HuH-7 (cell line): ENCODE results near the gene SPEG.

Source experiments
- DNase-seq: peaks from one replicate; pipeline ENCODE4 v3.0.0; 2011; ENCODE audit warnings: low spot score

SPEG gene

DNA sequence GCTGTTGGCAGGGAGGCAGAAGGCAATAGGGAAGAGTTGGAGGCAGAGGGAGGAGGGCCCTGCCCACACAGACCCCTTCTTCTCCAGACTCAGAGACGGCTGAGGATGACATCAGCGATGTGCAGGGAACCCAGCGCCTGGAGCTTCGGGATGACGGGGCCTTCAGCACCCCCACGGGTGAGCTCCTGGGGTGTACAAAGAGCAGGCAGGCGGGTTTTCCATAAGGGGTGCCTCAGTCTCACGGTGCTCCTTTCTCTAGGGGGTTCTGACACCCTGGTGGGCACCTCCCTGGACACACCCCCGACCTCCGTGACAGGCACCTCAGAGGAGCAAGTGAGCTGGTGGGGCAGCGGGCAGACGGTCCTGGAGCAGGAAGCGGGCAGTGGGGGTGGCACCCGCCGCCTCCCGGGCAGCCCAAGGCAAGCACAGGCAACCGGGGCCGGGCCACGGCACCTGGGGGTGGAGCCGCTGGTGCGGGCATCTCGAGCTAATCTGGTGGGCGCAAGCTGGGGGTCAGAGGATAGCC, 10.0 kb downstream of the SPEG start:
- no peak for DNase-seq

DNA sequence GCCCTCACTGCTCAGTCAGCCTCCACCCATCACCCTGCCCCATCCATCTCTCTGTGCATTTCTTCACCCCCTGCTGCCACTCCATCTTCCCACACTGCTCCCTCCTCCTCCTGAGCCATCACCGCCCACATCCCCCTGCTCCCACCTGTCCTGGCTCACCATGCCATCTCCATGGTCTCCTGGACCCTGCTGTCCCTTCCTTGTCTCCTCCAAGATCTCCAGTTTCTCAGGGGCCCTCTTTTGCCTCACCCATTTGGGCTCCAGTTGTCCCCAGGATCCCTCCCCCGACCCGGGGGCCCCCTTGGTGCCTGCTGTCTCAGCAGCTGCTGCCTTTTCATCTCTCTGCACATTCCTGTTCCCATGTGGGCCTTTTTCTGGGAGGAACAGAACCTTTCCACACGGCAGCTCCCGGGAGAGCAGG, 10.6 kb downstream of the SPEG start:
- DNase-seq = no peak

DNA sequence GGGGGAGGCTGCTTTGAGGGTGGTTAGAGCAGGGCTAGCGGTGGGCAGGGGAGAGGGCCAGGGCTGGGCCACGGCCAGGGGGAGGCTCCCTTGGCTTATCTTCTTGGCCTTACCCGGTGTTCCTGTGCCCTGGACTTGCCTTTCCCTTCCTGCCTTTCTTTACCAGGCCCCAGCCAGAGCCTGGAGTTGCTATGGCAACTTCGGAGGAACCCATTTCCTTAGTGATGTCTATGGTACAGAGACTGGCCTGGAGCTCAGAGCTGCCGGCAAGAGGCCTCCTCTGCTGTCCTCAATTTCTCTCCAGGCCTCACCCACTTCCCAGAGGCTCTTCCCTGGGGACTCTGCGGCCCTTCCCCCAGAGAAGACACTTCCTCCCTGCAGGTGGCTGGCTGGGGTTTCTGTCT, 11.5 kb downstream of the SPEG start:
- DNase-seq = peak; percentile 28

DNA sequence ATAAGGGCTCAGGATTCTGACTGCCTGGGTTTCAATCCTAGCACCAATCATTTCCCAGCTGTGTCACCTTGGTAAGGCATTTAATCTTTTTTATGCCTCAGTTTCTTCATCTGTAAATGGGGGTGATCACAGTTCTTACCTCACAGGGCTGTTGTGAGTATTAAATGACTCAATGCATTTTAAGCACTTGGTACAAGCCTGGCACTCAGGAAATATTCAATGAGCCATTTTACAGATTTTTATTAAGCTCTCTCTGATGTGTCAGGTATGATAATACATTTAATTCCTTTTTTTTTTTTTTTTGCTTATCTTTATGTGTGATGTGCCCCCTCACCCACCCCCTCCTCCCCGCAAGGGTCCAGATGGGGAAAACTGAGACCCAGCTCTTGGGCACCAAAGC, 12.0 kb downstream of the SPEG start:
- no peak for DNase-seq

DNA sequence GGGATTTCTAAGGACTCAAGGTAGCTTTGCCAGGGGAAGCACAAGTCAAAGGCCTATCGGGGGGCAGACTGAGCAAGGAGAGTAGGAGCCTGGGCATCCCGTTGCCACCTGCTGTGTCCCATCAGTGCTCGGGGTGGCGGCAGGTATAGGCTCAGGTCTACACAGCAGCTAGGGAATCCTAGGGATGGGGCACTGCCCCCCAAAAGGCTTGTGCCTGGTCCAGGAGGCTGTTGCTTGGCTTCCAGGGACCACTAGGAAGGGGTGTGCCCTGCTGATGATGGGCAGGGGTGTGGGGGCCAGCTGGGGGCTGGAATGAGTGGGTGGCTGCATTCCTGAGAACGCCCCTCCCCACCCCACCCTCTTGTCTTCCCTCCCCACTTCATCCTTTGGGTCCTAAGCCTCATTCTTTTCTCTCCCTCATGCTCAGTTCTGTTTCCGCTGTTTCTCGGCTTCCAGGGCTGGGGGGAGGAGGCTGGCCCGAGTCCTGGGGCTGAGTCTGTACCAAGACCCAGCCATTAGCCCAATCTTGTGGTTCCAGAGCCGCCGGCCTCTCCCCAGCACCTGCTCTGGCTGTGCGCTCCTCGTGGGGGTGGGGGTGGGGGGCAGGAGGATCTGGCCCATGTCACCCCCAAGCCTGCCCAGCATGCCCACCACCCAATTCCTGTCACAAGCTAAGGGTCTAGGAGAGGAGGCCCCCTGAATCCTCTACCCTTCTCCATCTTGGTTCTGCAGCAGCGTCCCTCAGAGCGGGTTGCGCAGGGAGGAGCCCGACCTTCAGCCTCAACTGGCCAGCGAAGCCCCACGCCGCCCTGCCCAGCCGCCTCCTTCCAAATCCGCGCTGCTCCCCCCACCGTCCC, 12.8 kb downstream of the SPEG start:
- DNase-seq = no peak

DNA sequence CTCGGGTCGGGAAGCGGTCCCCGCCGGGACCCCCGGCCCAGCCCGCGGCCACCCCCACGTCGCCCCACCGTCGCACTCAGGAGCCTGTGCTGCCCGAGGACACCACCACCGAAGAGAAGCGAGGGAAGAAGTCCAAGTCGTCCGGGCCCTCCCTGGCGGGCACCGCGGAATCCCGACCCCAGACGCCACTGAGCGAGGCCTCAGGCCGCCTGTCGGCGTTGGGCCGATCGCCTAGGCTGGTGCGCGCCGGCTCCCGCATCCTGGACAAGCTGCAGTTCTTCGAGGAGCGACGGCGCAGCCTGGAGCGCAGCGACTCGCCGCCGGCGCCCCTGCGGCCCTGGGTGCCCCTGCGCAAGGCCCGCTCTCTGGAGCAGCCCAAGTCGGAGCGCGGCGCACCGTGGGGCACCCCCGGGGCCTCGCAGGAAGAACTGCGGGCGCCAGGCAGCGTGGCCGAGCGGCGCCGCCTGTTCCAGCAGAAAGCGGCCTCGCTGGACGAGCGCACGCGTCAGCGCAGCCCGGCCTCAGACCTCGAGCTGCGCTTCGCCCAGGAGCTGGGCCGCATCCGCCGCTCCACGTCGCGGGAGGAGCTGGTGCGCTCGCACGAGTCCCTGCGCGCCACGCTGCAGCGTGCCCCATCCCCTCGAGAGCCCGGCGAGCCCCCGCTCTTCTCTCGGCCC, 13.6 kb downstream of the SPEG start:
- DNase-seq = no peak

DNA sequence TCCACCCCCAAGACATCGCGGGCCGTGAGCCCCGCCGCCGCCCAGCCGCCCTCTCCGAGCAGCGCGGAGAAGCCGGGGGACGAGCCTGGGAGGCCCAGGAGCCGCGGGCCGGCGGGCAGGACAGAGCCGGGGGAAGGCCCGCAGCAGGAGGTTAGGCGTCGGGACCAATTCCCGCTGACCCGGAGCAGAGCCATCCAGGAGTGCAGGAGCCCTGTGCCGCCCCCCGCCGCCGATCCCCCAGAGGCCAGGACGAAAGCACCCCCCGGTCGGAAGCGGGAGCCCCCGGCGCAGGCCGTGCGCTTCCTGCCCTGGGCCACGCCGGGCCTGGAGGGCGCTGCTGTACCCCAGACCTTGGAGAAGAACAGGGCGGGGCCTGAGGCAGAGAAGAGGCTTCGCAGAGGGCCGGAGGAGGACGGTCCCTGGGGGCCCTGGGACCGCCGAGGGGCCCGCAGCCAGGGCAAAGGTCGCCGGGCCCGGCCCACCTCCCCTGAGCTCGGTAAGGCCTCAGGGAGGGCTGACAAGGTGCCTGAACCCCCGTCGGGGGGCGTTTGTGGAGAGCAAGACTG, 14.2 kb downstream of the SPEG start:
- DNase-seq = peak; percentile 40

DNA sequence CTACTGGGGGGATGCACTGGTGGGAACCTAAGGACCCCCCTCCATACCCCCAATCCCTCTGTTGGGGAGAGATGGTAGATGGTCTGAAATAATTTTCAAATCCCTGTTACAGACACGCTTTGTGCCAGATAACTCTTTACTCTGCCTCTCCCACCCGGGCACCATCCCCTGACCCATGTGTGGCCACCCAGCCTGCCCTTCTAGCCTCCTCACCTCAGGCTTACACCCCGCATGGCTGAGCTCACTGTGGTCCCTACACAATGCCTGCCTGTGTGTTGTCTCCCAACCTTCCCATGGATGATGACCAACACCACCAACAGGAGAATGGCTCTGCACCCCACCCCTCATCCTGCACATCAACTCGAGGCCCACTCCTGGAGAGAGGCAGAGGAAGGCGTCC, 15.0 kb downstream of the SPEG start:
- no peak for DNase-seq

DNA sequence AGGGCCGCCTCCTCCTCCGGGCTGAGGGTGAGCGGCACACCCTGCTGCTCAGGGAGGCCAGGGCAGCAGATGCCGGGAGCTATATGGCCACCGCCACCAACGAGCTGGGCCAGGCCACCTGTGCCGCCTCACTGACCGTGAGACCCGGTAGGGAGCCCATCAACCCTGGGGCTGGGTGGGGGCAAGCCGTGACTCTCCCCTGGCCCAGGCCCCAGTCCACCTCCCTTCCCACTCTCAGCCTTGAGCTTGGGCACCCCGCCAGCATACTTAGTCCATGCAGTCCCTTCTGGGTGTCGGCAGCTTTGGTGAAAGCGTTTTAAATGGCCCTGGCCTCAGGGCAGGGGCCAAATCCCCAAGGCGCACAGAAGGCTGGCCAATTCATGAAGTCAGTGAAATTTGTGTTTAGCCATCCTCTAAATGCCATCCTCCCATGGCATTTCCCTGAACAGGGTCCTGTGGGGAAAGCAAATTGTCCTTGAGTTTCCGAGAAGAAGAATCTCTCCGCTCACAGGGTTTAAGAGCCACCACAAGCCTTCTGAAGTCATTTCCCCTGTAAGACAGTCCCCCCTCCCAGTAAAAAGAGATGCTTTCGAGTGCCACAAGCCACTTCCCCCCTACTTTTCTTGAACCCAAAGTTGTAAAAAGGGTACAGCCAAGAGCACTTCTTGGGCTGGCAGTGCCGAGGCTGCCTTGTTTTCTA, 17.2 kb downstream of the SPEG start:
- no peak for DNase-seq

DNA sequence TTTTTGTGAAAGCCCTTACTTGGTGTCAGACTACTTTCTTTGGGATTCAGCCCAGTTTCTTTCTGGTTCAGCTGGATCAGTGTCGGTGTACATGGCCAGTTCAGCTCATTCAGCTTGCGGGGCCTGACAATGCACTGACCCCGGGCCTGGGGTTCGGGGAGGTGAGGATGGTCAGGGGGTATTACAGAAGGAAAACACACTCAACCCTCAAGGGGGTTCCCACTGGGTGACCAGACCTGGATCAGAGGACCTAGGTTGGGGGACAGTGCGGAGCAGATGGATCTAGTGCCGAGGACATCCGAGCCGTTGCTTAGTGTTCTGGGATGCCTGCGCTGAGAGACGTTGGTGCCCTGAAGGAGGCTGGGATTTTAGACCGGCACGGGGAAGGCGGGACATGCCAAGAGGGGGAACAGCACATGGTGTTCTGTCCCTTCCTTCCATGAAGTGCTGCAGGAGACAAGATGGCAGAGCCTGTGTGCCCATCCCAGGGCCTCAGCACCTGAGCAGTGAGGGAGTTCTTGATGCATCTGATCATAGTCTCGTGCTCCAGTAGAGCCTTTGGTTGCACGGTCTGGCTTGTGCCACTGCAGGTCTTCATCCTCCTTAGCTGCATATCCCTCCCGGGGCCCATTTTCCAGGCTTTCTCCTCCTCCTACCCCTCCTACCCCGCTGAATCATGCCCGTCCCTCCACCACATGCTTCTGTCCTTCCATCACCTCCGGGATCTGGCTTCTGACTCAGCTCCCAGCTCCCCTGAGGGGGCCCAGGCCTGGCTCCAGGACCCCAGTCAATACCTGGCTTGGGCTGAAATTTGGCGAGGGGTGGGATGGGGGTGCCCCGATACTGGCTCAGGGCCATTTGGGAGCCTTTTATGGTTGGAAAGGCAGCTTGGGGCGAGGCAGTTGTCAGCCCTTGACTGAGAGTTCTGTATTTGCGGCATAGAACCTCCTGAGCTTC, 18.0 kb downstream of the SPEG start:
- DNase-seq = no peak

DNA sequence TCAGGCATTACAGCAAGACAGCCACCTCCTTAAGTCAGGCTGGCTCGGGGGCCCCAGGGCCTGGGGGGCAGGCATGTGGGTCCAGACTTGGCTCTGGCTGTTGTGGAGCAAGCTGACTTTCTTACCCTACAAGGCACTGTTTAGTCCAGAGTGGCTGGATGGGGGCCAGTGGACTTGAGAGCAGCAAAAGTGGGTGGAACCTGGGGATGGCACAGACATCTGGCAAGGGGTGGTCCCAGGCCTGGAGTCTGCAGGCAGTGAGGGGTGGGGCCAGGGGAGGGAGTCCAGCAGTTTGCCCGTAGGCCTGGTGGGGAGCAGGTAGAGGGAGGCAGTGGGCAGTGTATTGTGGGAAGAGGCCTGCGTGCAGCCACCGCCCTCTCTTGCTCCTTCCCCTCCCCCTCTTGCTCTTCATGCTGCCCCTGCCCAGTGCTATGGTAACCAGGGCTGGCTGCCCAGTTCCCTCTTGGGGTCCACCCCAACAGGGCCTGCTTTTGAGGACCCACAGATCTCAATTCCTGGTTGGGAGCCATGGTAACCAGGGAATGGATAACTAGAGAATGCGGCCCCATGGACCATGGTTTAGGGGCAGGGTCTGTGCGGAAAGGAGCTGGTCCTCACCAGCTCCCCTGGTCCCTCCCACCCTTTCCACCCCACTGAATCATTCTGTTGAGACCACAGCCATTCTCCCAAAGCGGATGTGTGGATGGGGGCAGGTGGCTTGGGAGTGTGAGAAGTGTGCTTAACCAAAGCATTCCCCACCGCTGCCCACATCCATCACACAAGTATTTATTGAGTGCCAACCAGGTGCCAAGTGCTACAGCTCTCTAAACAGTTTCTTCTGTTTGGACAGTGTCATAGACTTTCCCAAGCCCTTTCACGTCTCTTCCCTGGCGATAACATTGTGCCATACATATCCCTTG, 19.3 kb downstream of the SPEG start:
- DNase-seq = no peak

DNA sequence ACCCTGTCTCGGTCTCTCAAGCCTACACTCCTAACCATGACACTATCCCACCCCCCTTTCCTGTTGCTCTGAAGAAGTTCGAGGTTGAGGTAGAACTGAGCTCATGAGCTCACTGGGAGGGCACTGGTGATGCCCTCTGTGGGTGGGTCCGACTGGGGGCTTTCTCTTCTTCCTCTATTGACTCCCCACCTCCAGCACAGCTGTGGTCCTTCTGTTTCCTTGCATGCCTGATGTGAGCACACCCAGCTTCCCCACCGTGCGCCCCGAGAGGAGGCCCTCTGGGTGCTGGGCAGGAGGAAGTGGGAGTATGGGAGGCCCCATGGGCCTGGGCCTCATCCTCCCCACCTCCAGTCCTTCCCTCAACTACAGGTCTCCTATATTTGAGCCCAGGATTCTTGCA, 20.9 kb downstream of the SPEG start:
- DNase-seq = no peak

DNA sequence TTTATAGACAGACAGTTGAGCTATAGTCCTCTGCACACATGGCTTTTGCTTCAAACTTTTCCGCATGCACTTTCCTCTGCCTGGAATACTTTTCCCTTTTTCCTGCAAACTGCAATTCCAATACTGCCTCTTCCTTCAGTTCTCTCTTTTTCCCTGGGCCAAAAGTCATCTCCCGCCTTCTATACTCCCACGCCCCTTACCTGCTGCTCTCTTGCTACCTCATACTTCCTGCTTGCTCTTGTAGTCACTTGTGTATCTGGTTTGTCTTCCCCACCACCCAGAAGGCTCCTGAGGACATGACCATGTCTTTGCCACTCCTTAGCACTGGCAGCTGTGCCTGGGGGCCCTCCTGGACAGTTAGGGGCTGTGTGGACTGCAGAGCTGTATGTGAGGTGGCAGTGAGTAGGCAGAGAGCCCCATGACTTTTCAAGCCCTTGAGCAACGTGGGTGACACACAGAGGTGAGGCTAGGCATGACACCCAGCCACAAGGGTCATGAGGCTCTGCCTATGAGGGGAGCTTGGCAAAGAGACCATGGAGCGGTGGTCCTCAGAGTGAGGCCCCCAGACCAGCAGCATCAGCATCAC, 23.2 kb downstream of the SPEG start:
- peak; percentile 63 for DNase-seq

DNA sequence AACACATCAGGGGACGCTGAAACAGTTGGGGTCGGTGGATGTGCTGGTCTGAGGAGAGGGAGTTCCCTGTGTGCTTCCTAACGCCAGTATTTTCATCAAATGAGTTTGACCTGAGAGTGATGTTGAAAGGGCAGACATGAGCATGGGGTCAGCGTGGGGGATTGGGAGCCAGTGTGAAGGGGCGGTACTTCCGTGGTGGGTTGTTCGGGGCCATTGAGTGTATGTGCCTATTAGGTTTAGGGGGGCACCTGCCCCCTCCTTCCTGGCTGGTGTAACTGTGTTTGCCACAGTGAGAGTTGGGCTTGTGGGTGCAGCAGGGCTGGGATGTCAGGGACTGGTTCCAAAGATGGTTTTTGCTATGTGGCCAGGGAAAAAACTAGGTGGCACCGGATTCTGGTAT, 24.4 kb downstream of the SPEG start:
- no peak for DNase-seq

DNA sequence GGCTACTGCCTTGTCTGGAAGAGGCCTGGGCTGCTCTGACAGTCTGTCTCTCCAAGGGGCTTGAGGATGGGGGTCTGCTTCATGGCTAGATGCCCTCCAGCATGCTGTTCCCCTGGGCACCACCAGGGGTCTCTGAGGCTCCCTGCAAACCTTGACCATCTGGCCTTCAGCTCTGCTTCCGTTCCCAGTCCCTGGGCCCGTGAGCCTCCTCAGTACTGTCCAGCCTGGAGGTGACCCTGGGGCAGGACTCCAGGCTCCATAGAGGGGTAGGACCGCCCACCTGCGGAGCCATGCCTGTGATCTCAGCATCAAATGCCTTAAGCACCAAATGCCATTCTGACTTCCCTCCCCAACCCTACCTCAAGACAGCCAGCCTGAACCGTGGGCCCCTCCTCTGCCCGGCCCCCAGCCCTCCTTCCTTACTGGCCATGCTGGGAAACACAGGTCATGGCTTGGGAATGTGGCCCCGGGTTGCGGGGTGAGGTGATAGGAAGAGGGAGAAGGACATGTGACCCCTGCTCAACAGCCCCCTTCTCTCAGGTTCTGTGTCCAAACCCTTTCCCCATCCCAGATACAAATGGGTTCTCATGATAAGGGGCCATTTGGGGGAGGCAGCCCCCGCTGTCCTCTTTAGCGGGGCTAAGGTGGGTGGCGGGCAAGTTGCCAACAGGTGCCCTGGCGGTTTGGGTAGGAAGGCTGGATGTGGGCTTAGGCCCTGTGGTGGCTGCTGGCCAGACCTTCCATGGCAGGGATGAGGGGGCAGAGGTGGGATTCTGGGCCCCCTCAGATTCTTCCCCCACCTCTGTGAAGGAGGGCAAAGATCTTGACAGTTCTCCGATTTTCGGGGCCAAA, 25.0 kb downstream of the SPEG start:
- peak; percentile 95 for DNase-seq

DNA sequence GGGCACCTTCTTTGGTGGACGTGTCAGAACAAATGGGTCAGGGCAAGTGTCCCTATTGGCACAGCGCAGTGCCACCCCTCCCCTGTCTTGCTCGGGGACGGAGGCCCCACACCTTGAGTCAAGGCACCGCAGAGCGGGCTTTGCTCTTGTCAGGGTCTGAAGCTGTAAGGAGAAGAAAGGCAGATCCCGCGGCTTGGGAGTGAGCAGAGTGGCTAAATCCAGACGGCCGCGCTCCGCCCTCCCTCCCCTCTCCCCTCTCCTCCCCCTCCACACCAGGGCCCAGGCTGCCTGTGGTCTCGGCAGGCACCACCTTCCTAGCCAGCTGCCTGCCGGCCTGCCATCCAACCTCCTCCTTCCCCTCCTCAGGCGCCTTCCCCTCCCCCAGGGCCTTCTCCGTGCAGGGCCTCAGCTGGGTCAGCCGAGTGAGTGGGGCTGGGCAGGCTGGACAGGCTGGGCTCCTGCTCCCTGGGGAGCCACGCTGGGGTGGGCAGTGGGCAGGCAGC, 25.8 kb downstream of the SPEG start:
- no peak for DNase-seq

DNA sequence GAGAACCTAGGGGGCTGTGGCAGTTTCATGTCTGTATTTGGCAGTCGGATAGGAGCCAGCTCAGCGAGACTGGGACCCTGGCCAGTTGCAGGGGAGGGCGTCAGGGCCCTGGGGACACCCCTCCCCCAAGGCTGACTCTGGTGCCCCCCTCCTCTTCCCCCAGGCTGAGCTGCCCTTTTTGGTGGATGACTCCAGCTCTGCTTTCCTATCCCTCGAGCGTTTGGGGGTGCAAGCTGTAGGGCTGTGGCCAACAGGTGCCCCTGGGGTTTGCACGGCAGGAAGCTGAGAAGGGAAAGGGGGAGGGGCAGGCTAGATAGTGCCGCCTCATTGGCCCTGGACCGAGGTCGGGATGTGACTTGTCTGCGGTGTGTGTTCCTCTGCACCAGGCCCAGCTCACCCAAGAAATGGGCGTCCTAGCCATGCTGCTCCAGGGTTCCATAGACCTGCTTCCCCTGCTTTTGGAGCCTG, 26.4 kb downstream of the SPEG start:
- DNase-seq = no peak

DNA sequence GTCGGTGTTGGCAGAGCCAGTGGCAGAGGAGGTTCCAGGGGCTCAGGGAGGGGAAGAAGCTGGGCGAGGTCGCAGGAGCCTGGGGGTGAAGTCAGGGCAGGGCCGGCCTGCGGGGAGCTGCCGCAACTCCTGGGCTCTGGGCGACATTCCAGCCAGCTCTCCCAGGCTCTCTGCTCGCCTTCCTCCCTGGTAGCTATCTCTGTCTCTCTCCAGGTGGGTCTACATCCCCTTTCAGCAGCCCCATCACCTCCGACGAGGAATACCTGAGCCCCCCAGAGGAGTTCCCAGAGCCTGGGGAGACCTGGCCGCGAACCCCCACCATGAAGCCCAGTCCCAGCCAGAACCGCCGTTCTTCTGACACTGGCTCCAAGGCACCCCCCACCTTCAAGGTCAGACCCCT, 27.0 kb downstream of the SPEG start:
- no peak for DNase-seq
